HG02642 (cell line): ENCODE measurements around the gene KRT4.

Experiments used
- ATAC-seq: cut with Tn5 transposase; IDR thresholded peaks from one replicate; pipeline ENCODE4 v1.9.1; 2021; ENCODE audit warnings: mild to moderate bottlenecking; ENCODE audit not compliant: unreplicated experiment, poor library complexity

Gene KRT4

GRCh38 chr12:52822771-52823510, 9.0 kb upstream of the KRT4 start:
- no peak for ATAC-seq

- no peak for ATAC-seq
Measured at GRCh38 chr12:52821826-52822660, 8.1 kb upstream of the KRT4 start.

- ATAC-seq = no peak
Measured at GRCh38 chr12:52821071-52821730, 7.3 kb upstream of the KRT4 start.

GRCh38 chr12:52820521-52820920, 6.6 kb upstream of the KRT4 start:
- no peak for ATAC-seq

GRCh38 chr12:52819731-52820510, 6.0 kb upstream of the KRT4 start:
- ATAC-seq = no peak

- ATAC-seq = no peak
Measured at GRCh38 chr12:52818887-52819420, 5.0 kb upstream of the KRT4 start.

GRCh38 chr12:52818388-52818787, 4.5 kb upstream of the KRT4 start:
- ATAC-seq = no peak

GRCh38 chr12:52817699-52818238, 3.9 kb upstream of the KRT4 start:
- no peak for ATAC-seq

GRCh38 chr12:52817003-52817698, 3.2 kb upstream of the KRT4 start:
- no peak for ATAC-seq

GRCh38 chr12:52815676-52816588, 2.0 kb upstream of the KRT4 start:
- no peak for ATAC-seq

GRCh38 chr12:52815161-52815560, 1.2 kb upstream of the KRT4 start:
- no peak for ATAC-seq

GRCh38 chr12:52814710-52815155, 817 bp upstream of the KRT4 start:
- no peak for ATAC-seq

GRCh38 chr12:52813203-52813819, 605 bp downstream of the KRT4 start:
- no peak for ATAC-seq

GRCh38 chr12:52812749-52813148, 1.2 kb downstream of the KRT4 start:
- no peak for ATAC-seq

GRCh38 chr12:52812073-52812400, 1.9 kb downstream of the KRT4 start:
- no peak for ATAC-seq

- no peak for ATAC-seq
Measured at GRCh38 chr12:52811191-52812072, 2.5 kb downstream of the KRT4 start.

GRCh38 chr12:52810554-52810953, 3.4 kb downstream of the KRT4 start:
- ATAC-seq = no peak
